HG03460 (cell line): ENCODE data around the gene KCNMA1.

Source experiments
- ATAC-seq: cut with Tn5 transposase; IDR thresholded peaks from one replicate; pipeline ENCODE4 v1.9.1; 2021; ENCODE audit not compliant: unreplicated experiment

Gene KCNMA1

DNA sequence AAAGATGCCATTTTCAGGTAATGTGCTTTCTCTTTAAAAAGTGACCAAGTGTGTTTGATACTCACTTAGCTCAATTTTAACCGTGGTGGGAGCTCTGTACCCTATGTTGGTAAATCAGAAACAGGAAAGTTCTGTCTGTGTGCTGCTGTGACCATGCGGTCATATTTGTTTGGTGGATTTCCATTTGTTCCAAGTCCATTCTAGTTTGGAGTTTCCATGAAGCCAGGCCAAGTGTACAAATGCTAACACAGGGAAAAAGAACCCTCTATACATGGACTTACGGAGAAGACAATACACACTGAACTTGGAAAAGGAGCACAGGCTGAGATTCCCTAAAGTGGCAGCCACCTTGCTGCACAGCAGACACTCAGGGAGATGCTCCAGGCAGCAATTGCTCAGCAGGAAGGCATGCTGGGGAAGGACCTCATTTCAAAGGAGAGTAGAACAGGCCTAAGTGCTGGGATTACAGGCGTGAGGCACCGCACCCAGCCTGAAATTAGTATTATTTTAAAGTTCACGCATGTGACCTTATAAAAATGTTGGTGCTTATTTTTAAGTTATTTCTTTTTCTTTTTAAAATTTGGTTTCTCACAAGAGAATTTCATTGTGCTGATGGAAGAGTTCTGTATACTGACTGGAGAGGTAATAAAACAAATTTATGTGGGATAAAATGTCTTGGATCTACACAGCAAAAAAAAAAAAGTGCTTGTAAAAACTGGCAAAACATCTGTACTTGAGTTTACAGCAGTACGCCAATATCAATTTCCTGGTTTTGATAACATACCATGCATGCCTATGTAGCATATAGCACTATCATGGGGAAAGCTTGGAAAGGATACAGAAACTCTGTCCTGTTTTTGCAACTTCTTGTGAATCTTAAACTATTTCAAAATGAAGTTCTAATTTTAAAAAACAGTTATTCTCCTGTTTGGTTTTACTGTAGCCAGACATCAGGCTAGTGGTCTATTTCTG lies 436.2 kb downstream of the KCNMA1 start:
- ATAC-seq, result no peak

DNA sequence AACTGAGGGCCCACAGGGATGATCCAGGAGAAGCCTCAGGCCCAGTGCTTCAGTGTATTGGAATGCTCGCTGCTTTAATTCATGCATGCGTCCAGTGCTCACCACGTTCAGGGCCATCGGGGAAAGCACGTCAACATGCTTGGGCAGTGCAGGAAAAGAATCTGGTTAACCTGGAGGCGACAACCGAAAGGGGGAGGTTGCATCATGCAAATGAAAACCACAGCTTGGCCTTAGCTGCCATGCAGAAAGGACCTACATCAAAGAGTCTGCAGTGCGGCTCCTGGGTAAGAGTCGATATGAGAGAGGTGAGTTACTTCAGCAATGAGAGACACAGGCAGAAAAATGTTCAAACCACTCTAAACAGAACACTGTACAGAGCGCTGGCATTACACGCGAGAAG lies 440.1 kb downstream of the KCNMA1 start:
- no peak for ATAC-seq

DNA sequence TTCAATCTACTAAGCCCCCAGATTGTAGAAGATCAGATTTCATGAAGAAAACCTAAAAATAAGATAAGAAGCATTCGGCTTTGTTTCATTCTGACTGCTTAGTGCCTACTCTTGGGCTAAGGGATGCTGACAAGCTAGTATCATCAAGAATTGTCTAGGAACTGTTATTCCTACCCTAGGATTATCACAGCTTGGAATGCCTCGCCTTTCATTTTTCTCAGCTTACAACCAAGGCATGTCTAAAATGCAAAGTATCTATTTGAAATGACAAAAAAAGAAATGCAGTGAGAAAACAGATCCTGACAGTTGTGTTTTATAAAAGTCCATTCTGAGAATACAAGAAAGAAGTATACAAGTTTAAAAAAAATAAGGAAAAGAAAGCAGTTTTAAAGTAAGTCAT lies 441.0 kb downstream of the KCNMA1 start:
- ATAC-seq, result no peak

DNA sequence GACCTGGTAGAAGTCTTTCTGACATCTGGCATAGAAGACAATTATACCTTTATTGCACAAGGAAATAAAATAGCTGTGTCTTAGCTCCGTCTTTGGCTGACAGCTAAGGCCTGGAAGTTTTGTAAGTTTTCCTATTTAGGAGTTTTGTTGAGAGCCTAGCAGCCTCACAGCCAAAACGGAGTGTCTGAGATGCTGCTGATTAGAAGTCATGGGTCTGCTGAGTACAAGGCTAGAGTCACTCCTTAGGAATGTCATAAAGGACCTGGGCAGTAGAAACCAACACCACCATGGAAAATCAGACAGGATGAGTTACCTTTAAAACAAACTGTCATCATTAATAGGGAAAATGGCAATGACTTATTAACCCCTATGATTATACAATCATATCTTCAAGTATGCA lies 442.5 kb downstream of the KCNMA1 start:
- no peak for ATAC-seq

DNA sequence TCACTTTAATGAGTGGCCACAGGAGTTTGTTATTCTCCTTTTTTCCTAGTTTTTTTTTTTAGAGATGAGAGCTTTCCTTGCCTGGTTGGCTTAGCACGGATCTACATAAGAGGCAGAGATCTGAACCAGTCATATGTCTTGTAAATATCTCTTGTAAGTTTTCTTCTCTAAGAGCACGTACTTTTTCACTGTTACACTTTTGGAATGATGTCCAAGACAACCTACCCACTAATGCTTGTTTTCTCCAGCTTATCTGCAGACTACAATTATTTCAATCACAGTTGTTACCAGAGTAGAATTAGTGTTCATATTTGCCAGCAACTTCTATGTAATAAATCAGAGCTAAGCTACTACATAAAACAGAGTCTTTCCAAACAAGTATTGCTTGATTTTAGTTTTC lies 444.6 kb downstream of the KCNMA1 start:
- no peak for ATAC-seq

- ATAC-seq, result no peak
Observed at GRCh38 chr10:77192402-77192801, 445.2 kb downstream of the KCNMA1 start.

GRCh38 chr10:77191324-77192049 lies 446.1 kb downstream of the KCNMA1 start:
- no peak for ATAC-seq

GRCh38 chr10:77190291-77190690 lies 447.3 kb downstream of the KCNMA1 start:
- ATAC-seq, result no peak

DNA sequence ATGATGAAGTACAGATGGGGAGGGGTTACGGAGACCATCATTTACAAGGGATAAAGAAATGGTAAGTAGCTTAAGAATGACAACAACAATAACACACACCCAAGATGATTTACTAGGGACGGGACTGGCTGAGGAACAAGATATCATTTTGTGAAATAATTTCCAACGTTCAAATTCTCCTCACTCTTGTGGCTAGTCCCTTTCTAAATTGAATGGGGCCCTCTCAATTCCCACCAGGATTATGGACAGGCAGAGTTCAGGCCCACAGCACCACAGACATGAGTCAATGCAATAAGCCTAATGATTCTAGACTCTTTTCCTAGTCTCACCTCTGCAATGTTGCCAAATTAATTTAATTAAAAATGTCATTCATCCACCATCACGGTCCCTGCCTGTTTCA lies 448.1 kb downstream of the KCNMA1 start:
- ATAC-seq, result no peak

DNA sequence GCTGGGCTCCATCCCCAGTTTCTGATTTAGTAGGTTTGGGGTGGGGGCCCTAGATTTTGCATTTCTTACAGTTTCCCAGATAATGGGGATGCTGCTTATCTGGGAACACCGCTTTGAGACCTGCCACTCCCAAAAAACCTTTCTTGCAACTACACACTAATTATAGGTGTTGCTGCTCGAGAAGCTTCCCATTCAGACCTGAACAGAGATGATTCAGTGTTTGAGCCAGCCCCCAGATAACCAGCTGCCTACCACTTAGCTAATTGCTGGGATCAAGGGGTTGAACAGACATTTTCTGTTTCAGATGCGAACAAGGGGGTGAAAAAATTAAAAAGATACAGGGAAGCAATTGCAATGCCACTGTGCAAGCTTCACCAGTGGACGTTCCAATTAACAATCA lies 448.5 kb downstream of the KCNMA1 start:
- no peak for ATAC-seq

DNA sequence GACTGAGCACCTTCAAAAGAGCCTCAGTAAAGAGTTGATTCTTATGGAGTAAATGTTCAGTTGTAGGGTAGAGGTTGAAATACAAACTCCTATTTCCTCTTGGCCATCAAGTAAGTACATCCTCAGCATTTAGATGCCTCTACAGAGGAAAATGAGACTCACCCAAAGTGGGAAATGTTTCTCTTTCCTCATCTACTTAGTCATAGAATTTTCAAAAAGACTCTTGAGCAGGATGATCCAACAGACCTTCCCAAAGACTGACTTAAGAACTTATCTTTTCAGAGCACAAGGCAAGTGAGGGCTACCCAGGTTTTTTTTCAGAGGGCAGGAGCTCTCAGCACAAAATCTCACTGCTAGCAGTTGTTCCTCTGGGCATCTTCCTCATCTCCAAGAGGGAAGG lies 449.1 kb downstream of the KCNMA1 start:
- ATAC-seq, result no peak

DNA sequence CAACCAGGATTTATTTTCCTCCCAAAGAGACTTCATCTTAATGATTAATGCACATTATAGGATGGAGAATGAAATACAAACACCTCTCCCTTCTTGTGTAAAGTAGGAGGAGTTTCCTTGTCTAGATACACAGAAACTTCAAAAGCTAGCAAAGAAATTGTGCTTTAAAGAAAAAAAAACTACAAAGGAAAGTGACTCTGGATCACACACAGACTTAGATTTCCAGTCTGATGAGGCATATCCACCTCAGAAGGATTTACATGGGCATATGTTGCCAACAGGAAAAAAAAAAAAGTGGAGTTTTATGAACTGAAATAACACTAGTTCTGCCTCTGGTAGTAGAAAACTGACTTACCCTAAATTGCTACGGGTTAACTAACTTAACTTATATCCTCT lies 449.6 kb downstream of the KCNMA1 start:
- ATAC-seq, result no peak

- ATAC-seq, result no peak
Observed at GRCh38 chr10:77187376-77187999, 450.1 kb downstream of the KCNMA1 start.

DNA sequence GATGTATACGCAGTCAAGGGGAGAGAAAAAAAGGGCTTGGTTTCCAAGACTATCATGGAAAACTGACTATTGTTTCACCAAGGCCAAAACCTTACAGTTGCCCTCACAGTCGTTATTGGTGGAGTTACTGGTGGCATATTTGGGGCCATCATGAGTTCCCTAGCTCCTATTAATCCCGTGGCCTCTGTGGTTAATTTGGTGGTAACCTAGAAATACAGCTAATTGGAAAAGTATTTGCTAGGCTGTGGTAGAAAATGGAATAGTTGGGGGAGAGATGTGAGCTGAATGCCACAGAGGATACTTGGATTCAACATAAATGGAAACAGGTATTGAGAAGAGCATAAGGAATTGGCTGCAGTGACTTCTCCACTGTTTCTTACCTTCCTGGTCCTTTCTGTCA lies 450.7 kb downstream of the KCNMA1 start:
- ATAC-seq, result no peak

DNA sequence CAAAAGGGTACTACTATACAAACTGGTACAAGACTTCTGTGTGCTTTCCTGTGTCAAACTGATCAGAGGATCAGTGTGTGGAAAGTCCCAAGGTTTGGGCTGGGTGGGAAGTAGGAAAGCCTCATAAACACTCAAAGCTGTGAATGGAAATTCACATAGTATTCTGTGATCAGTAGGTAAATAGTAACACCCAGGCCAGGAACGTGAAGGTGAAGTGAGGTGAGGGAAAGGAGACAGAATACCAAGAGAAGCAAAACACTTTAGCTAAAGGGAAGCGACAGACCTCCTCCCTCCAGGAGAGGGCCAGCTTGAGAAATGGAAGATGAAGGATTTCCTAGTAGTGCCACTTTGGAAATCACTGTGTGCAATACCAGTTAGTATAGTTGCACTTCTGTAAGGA lies 451.9 kb downstream of the KCNMA1 start:
- ATAC-seq, result no peak

- ATAC-seq, result no peak
Observed at GRCh38 chr10:77182803-77183202, 454.8 kb downstream of the KCNMA1 start.

- ATAC-seq, result no peak
Observed at GRCh38 chr10:77180794-77181193, 456.8 kb downstream of the KCNMA1 start.

- no peak for ATAC-seq
Observed at GRCh38 chr10:77180104-77180503, 457.5 kb downstream of the KCNMA1 start.

- no peak for ATAC-seq
Observed at GRCh38 chr10:77179015-77179695, 458.5 kb downstream of the KCNMA1 start.

DNA sequence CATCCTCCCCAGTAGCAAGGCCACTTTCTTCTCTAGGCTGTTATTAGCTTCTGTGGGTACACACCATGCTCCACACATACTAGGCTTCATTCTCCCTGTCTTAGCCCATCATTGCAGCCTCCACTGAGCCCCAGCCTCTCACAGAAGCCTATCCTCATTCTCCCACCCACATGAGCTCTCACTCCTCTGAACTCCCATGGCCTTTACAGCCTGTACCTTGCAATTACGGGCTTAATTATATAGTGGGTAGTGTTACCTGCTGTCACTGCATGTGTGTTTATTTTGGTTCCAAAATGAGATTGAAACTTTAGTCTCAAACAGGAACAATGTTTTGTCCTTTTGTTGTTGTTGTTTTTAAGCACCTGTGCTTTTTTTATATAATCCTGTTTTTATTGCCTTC lies 460.0 kb downstream of the KCNMA1 start:
- ATAC-seq, result no peak

DNA sequence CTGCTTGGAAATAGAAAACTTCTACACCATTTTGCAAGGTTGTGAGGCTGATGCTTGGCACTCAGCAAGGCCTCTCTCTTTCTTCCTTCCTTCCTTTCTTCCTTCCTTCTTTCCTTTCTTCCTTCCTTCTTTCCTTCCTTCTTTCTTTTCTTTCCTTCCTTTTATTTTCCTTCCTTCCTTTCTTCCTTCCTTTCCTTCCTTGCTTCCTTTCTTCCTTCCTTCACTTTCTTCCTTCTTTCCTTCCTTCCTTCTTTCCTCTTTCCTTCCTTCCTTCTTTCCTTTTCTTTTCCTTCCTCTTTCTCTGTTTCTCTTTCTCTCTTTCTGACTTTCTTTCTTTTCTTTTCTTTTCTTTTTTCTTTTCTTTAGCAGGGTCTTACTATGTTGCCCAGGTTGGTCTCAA lies 460.4 kb downstream of the KCNMA1 start:
- ATAC-seq, result no peak
